Measurements from ENCODE around the gene EBP. TPM values are rescaled to one million over a fixed set of nuclear protein-coding genes. Genes with fewer than 3 reads are reported as not detected.
A peak's percentile ranks its signal among the peaks of the same experiment; 100 is the strongest.

Gene EBP
- total RNA-seq, 1 donor from 2014 or later = 85.9 TPM

- DNase-seq (ENCODE audit: low read depth in 2 of 2) = peak; percentile 94 to 95
Measured at GRCh38 chrX:48574270-48575266, 53.0 kb downstream of the EBP start, which contains the start of gene RBM3. RBM3 (plus strand) TSS chrX:48574484; CDS start chrX:48575181, 697 bp downstream.

- DNase-seq (ENCODE audit: low read depth in 2 of 2) = no peak
Measured at GRCh38 chrX:48575642-48576041, 54.0 kb downstream of the EBP start.

- DNase-seq (ENCODE audit: low read depth in 2 of 2) = no peak
Measured at GRCh38 chrX:48576108-48576507, 54.5 kb downstream of the EBP start.

Other genes starting within 250 kb of the EBP start
- not detected in 2 replicates for gene SSX3, start 165.1 kb upstream of the EBP start, total RNA-seq
- not detected in 2 replicates for gene SSX4, start 138.3 kb upstream of the EBP start, total RNA-seq
- gene SSX4B, start 109.8 kb upstream of the EBP start, total RNA-seq = not detected in 2 replicates
- gene SLC38A5, start 51.5 kb upstream of the EBP start, total RNA-seq = 4.2 and 12.2 TPM in 2 replicates
- gene FTSJ1, start 45.6 kb upstream of the EBP start, total RNA-seq = 31.7 and 32.5 TPM in 2 replicates
- gene PORCN, start 12.8 kb upstream of the EBP start, total RNA-seq = 3.9 and 6.0 TPM in 2 replicates
- 4.1 and 7.9 TPM in 2 replicates for gene TBC1D25, start 17.9 kb downstream of the EBP start, total RNA-seq
- gene RBM3, start 52.7 kb downstream of the EBP start, total RNA-seq = 86.1 and 320 TPM in 2 replicates
- 88.7 and 90.9 TPM in 2 replicates for gene WDR13, start 75.7 kb downstream of the EBP start, total RNA-seq
- under 0.01 and 0.22 TPM in 2 replicates for gene WAS, start 162.0 kb downstream of the EBP start, total RNA-seq
- 2.6 and 3.7 TPM in 2 replicates for gene SUV39H1, start 174.9 kb downstream of the EBP start, total RNA-seq
- gene GLOD5, start 239.9 kb downstream of the EBP start, total RNA-seq = not detected in 2 replicates

All from lung microvascular endothelial cell (primary cell).